NB4 (cell line): Measurements from ENCODE around the gene VGF.

ENCODE experiments used
- POLR2A ChIP-seq: IDR thresholded peaks from 2 replicates; pipeline ENCODE4 v1.6.1; 2011; ENCODE audit warnings: mild to moderate bottlenecking; ENCODE audit not compliant: insufficient read length; ENCODE audit errors: extremely low read depth
- TF ChIP-seq, protein P1 (sequence below): IDR thresholded peaks from 2 replicates; pipeline ENCODE4 v1.6.1; 2011; ENCODE audit warnings: low read depth, low read length
- TF ChIP-seq, protein P2 (sequence below): IDR thresholded peaks from one replicate; pipeline ENCODE4 v1.5.1; 2012; ENCODE audit warnings: low read depth, low read length

DNA sequence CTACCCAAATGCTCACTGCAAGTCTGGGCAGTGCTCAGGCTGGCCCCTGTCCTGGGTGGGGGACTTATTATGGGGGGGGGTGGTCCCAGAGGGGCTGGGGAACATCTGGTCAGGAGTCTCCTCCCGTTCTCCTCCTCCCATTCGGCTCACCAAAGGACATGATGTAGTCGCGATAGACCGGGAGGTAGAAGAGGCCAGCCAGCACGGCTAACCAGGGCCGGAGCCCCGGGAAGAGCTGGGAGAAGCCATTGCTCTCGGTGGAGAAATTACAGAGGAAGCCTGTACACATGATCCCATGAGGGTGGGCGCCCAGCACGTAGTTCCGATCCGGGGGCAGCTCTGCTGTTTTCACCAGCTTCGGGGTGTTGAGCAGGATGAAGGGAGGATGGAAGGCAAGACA lies 33.1 kb upstream of the VGF start:
- TF ChIP-seq, protein P1, sequence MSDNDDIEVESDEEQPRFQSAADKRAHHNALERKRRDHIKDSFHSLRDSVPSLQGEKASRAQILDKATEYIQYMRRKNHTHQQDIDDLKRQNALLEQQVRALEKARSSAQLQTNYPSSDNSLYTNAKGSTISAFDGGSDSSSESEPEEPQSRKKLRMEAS: no peak
- TF ChIP-seq, protein P2, sequence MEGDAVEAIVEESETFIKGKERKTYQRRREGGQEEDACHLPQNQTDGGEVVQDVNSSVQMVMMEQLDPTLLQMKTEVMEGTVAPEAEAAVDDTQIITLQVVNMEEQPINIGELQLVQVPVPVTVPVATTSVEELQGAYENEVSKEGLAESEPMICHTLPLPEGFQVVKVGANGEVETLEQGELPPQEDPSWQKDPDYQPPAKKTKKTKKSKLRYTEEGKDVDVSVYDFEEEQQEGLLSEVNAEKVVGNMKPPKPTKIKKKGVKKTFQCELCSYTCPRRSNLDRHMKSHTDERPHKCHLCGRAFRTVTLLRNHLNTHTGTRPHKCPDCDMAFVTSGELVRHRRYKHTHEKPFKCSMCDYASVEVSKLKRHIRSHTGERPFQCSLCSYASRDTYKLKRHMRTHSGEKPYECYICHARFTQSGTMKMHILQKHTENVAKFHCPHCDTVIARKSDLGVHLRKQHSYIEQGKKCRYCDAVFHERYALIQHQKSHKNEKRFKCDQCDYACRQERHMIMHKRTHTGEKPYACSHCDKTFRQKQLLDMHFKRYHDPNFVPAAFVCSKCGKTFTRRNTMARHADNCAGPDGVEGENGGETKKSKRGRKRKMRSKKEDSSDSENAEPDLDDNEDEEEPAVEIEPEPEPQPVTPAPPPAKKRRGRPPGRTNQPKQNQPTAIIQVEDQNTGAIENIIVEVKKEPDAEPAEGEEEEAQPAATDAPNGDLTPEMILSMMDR: no peak
- no peak for TF ChIP-seq POLR2A
